HepG2 (cell line): Measurements from ENCODE around the gene GCHFR. TPM values are rescaled to one million over a fixed set of nuclear protein-coding genes. Genes with fewer than 3 reads are reported as not detected.

ENCODE experiments used
- ATAC-seq: fragments of 200-7000 bp; cut with Tn5 transposase; 3 replicates; pipeline ENCODE4 v1.9.1; 2020; ENCODE audit warnings: mild to moderate bottlenecking, moderate library complexity
- BruUV-seq: library from RNA; stranded (reverse); fragments of 400-500 nt; replicated peaks from 2 replicates; lab custom pipeline; 2021; lab: Mats Ljungman, UMichigan
- CTCF ChIA-PET: fragments of 300-600 bp; formaldehyde crosslinking; extraction: SDS; loops from one replicate; lab custom pipeline; 2021; ENCODE audit warnings: low total read pairs, inconsistent platforms, low intra/inter-chr PET ratio; lab: Yijun Ruan, JAX
- POLR2A ChIA-PET: fragments of 350-600 bp; sonication (Branson Sonifier 250); formaldehyde crosslinking; loops from one replicate; lab custom pipeline; 2020; ENCODE audit warnings: antibody characterized with exemption, inconsistent platforms; lab: Yijun Ruan, JAX
- DNase-seq: peaks from one replicate; pipeline ENCODE4 v3.0.0-alpha.2; 2015; ENCODE audit warnings: low spot score
- FAIRE-seq: peaks from 3 replicates; lab custom pipeline; 2011; peaks lifted over from hg19 to GRCh38; lab: Jason Lieb, UNC
- H2AFZ ChIP-seq: one replicate; pipeline ENCODE4 v1.6.1; 2011; ENCODE audit warnings: low read length, inconsistent platforms
- H3K27ac ChIP-seq: fragments of 300-600 bp; 3 replicates; pipeline ENCODE4 v1.8.0; 2011; ENCODE audit warnings: mixed run types, mild to moderate bottlenecking, mixed read lengths, low read length, inconsistent platforms; ENCODE audit not compliant: insufficient read depth; ENCODE audit errors: extremely low read length
- H3K27me3 ChIP-seq, 2 experiments: fragments of 200-600 bp in 1 of 2; 2 replicates in 1 of 2; 3 replicates in 1 of 2; pipeline versions ENCODE4 v1.6.0 to v1.8.0; 2011; ENCODE audit warnings: low read length in 2 of 2, mild to moderate bottlenecking in 2 of 2, moderate library complexity in 2 of 2, inconsistent platforms in 1 of 2; ENCODE audit not compliant: insufficient read depth in 2 of 2, control insufficient read depth in 1 of 2
- H3K36me3 ChIP-seq, 2 experiments: fragments of 200-600 bp in 1 of 2; replicated peaks in 1 of 2; 2 replicates in 1 of 2; 3 replicates in 1 of 2; pipeline versions ENCODE4 v1.5.1 to v1.8.0; 2011; ENCODE audit warnings: low read length in 2 of 2, inconsistent platforms in 1 of 2; ENCODE audit not compliant: insufficient read depth in 2 of 2, control insufficient read depth in 1 of 2
- H3K4me1 ChIP-seq: 2 replicates; pipeline ENCODE4 v1.5.1; 2012; ENCODE audit warnings: low read length, inconsistent platforms; ENCODE audit not compliant: insufficient read depth
- H3K4me2 ChIP-seq: 2 replicates; pipeline ENCODE4 v1.6.0; 2011; ENCODE audit warnings: low read depth, low read length, inconsistent platforms
- H3K4me3 ChIP-seq, 3 experiments: fragments of 200-600 bp in 1 of 3; sonication (generic), shearing (Covaris generic) in 1 of 3; replicated peaks in 1 of 3; 2 replicates each; pipeline ENCODE4 v1.5.1; 2011 to 2016; ENCODE audit warnings: low read length in 3 of 3, inconsistent platforms in 2 of 3, low read depth in 2 of 3, mild to moderate bottlenecking in 2 of 3, control low read depth in 1 of 3, mixed read lengths in 1 of 3; ENCODE audit not compliant: insufficient read depth in 1 of 3
- H3K79me2 ChIP-seq: one replicate; pipeline ENCODE4 v1.6.1; 2011; ENCODE audit warnings: low read length, inconsistent platforms; ENCODE audit not compliant: insufficient read depth
- H3K9ac ChIP-seq: 2 replicates; pipeline ENCODE4 v1.6.0; 2011; ENCODE audit warnings: mild to moderate bottlenecking, low read depth, low read length, inconsistent platforms; ENCODE audit not compliant: insufficient read depth
- H3K9me3 ChIP-seq: 2 replicates; pipeline ENCODE4 v1.5.1; 2012; ENCODE audit warnings: mild to moderate bottlenecking, low read length
- H4K20me1 ChIP-seq: 2 replicates; pipeline ENCODE4 v1.6.0; 2011; ENCODE audit warnings: inconsistent platforms, mild to moderate bottlenecking, low read length, moderate library complexity; ENCODE audit not compliant: insufficient read depth
- ARNTL ChIP-seq: sonication (generic); formaldehyde crosslinking; IDR thresholded peaks from 2 replicates; pipeline ENCODE4 v1.4.0; 2020; ENCODE audit warnings: mild to moderate bottlenecking, missing genetic modification reagents
- BRCA1 ChIP-seq: sonication (generic); formaldehyde crosslinking; IDR thresholded peaks from 2 replicates; pipeline ENCODE4 v1.4.0; 2020; ENCODE audit warnings: missing genetic modification reagents
- FOXC1 ChIP-seq: sonication (generic); formaldehyde crosslinking; IDR thresholded peaks from 2 replicates; pipeline ENCODE4 v1.8.0; 2022; ENCODE audit warnings: mild to moderate bottlenecking, missing genetic modification reagents, borderline replicate concordance
- FOXJ3 ChIP-seq: sonication (generic); formaldehyde crosslinking; IDR thresholded peaks from 2 replicates; pipeline ENCODE4 v1.4.0; 2020; ENCODE audit warnings: missing genetic modification reagents, mild to moderate bottlenecking, borderline replicate concordance
- NR2C2 ChIP-seq: sonication (generic); formaldehyde crosslinking; IDR thresholded peaks from 2 replicates; pipeline ENCODE4 v1.4.0; 2020; ENCODE audit warnings: missing genetic modification reagents, mild to moderate bottlenecking, moderate library complexity, borderline replicate concordance
- PAF1 ChIP-seq: IDR thresholded peaks from 2 replicates; pipeline ENCODE4 v1.6.1; 2016; ENCODE audit warnings: missing genetic modification reagents, missing compliant biosample characterization
- POLR2A ChIP-seq, 2 experiments: IDR thresholded peaks; 2 replicates each; pipeline ENCODE4 v1.6.1; 2011; ENCODE audit warnings: low read depth in 2 of 2, low read length in 2 of 2, mild to moderate bottlenecking in 1 of 2, moderate library complexity in 1 of 2; ENCODE audit not compliant: insufficient read depth in 1 of 2
- ZNF180 ChIP-seq: sonication (generic); formaldehyde crosslinking; IDR thresholded peaks from 2 replicates; pipeline ENCODE4 v1.4.0; 2020; ENCODE audit warnings: low read depth, missing genetic modification reagents, borderline replicate concordance
- ZNF713 ChIP-seq: sonication (generic); formaldehyde crosslinking; IDR thresholded peaks from 2 replicates; pipeline ENCODE4 v1.4.0; 2020; ENCODE audit warnings: mild to moderate bottlenecking, missing genetic modification reagents
- ZNF747 ChIP-seq: sonication (generic); formaldehyde crosslinking; IDR thresholded peaks from 2 replicates; pipeline ENCODE4 v1.8.1; 2023; ENCODE audit warnings: missing genetic modification reagents, mild to moderate bottlenecking, borderline replicate concordance
- ZNF766 ChIP-seq: sonication (generic); formaldehyde crosslinking; IDR thresholded peaks from 2 replicates; pipeline ENCODE4 v1.5.0; 2020; ENCODE audit warnings: missing genetic modification reagents, borderline replicate concordance
- WGBS: methylation state at CpG from one replicate; pipeline ENCODE4 v1.1.6; 2017; ENCODE audit warnings: low lambda C conversion rate; 5-methylcytosine and 5-hydroxymethylcytosine counted together
- in situ Hi-C: cut with HindIII; loops from 2 replicates; pipeline ENCODE4 v1.10.0; 2017; ENCODE audit warnings: low pct_unique_long_range_greater_than_20kb; ENCODE audit not compliant: extremely low pct_ligation_motif_present
- intact Hi-C: fragments of 100-400 bp; cut with micrococcal nuclease; formaldehyde crosslinking; loops from one replicate; pipeline ENCODE4 v1.10.0; 2022; ENCODE audit not compliant: unreplicated experiment
- polyA plus RNA-seq, 8 experiments: library from polyadenylated mRNA; depleted of rRNA in 3 of 8; stranded (reverse) in 7 of 8; unstranded in 1 of 8; fragments of >200 nt; fragmentation: Illumina TruSeq in 4 of 8; extraction: Trizol in 4 of 8; gene quantifications; 2 replicates each; pipeline versions ENCODE4 v1.2.1 to v1.2.3, GENCODE V29; 2011 to 2016; ENCODE audit warnings: low read depth in 4 of 8, missing spikeins in 1 of 8, mixed read lengths in 1 of 8; ENCODE audit not compliant: insufficient read depth in 1 of 8
- total RNA-seq, 5 experiments: library from RNA; depleted of rRNA; stranded (reverse); fragments of >200 nt; fragmentation: Illumina TruSeq; extraction: Trizol; gene quantifications; 2 replicates each; pipeline ENCODE4 v1.2.3, GENCODE V29; 2016; ENCODE audit warnings: low read depth in 1 of 5
- TF ChIP-seq, protein P1 (sequence below): sonication (generic); formaldehyde crosslinking; IDR thresholded peaks from 2 replicates; pipeline ENCODE4 v1.5.0; 2020; ENCODE audit warnings: mild to moderate bottlenecking, missing genetic modification reagents
- TF ChIP-seq, protein P2 (sequence below): sonication (generic); formaldehyde crosslinking; IDR thresholded peaks from 2 replicates; pipeline ENCODE4 v1.5.0; 2020; ENCODE audit warnings: missing genetic modification reagents
- TF ChIP-seq, protein P3 (sequence below): sonication (generic); formaldehyde crosslinking; IDR thresholded peaks from 2 replicates; pipeline ENCODE4 v1.4.0; 2020; ENCODE audit warnings: missing genetic modification reagents, borderline replicate concordance

GCHFR gene
- total and polyA plus RNA-seq, 2 of the 13 experiments (the other 11 are each of a cell fraction or from before 2014, with no cell fraction given) = 51.5 to 92.4 TPM

DNA sequence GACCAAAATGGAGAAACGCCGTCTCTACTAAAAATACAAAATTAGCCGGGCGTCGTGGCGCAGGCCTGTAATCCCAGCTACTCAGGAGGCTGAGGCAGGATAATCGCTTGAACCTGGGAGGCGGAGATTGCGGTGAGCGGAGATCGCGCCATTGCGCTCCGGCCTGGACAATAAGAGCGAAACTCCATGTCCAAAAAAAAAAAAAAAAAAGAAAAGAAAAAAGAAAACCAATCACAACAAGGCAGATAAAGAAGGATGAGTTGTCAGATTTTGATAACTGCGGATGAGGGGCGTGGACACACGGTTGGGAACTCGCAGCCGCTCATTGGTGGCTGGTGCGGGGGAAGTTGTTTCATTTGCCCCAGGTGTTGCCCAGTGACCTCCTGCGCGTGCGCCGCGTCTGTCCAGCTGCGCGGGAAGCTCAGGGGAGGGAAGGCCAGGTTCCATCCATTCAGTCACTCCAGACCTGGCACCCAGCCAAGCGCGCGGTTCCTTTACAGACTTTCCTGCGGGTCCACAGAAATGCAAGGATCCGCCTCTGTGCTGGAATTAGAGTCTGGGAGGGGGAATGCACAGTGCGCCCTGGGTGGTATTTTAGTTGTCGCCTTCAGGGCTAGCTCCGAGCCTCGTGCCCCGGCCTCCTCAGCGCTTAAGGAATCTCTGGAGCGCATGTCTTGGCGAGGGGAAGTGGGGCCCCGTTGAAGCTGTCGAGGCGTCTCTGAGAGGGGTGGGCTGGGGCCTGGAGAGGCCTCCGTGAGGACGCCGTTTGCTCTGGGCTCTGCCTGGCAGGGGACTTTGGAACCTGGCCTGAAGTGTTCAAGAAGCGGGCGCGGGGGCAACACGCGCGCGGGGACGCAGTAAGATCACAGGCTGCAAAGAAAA is 708 bp upstream of the GCHFR start (continued):
- no peak for TF ChIP-seq NR2C2
- TF ChIP-seq FOXC1 (CRISPR knock-in tag) = 0 out of 2 replicates have a peak, but pooled peaks have one; percentile 81
- TF ChIP-seq BRCA1 = peak; percentile 34; the same call in 1 of the 2 replicates

DNA sequence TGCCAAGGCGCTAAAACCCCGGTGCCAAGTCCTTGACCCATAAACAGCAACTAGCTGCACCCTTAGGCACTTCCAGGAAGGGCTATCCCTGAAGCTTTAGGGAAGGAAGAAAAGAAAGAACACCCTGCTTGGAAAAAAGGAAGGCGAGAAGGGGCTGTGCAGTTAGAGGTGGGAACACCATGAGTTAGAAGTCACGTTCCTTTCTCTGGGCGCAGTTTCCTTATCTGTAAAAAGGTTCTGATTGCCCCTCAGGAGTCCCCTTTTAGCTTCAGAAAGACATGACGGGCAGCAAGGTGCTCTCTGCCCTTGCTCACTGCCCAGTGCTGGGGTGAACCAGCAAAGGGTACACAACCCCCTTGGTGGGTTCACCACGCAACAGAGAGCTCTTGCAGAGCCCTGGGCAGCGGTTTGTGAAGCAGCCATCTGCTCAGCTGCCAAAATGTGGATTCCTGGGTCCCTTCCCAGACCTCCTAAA is 798 bp downstream of the GCHFR start:
- in situ Hi-C loops (no loop called here), intact Hi-C loops (loop anchor here (5.0 kb wide), 1 partner anchor 197 kb away; the partner anchor contains the start of genes CCDC32 and RPUSD2)
- WGBS = 3% methylated on average over 8 of the region's 8 CpGs
- Histone ChIP-seq H3K4me1 (peaks cover 49% of the 10 kb centered on the region), H3K4me2 (peak overlapping the region; percentile 83), H3K27me3 (no peaks in the 10 kb centered on the region), H3K27ac (peak overlapping the region; percentile 100), H3K4me3 (peak overlapping the region; percentile 74 to 81 (median 75)), H3K9ac (peak overlapping the region; percentile 89), H3K79me2 (peaks cover 11% of the 10 kb centered on the region), H3K9me3 (no peaks in the 10 kb centered on the region), H3K36me3 (peaks cover 3 to 16% of the 10 kb centered on the region in 2 experiments; a peak in 4 of 5 replicates), H2AFZ (no peak overlapping the region), H4K20me1 (no peaks in the 10 kb centered on the region)
- no TSS peak for BruUV-seq
- ATAC-seq (0 out of 3 replicates have a peak, but pooled peaks have one; percentile 1), DNase-seq (no peak), FAIRE-seq (no peak)
- ChIA-PET POLR2A (interaction anchor here (1.3 to 2.1 kb wide), 5 partner anchors 18 to 130 kb away, joined by 3 to 16 read pairs (median 6); partner anchors contain the start of genes RAD51 and VPS18), CTCF (interaction anchor here (1.7 kb wide), 1 partner anchor 18 kb away, joined by 4 read pairs; no protein-coding TSS in a partner anchor)
- TF ChIP-seq ZNF747 (CRISPR knock-in tag) = no peak
- TF ChIP-seq POLR2A (IDR thresholded peaks at IDR 0.05; ENCODE audit: insufficient read depth in 1 of 2, low read depth in 2 of 2, low read length in 2 of 2) = 0 out of 4 replicates have a peak, but pooled peaks of 1 of the 2 experiments have one; percentile 7
- TF ChIP-seq, protein P1, sequence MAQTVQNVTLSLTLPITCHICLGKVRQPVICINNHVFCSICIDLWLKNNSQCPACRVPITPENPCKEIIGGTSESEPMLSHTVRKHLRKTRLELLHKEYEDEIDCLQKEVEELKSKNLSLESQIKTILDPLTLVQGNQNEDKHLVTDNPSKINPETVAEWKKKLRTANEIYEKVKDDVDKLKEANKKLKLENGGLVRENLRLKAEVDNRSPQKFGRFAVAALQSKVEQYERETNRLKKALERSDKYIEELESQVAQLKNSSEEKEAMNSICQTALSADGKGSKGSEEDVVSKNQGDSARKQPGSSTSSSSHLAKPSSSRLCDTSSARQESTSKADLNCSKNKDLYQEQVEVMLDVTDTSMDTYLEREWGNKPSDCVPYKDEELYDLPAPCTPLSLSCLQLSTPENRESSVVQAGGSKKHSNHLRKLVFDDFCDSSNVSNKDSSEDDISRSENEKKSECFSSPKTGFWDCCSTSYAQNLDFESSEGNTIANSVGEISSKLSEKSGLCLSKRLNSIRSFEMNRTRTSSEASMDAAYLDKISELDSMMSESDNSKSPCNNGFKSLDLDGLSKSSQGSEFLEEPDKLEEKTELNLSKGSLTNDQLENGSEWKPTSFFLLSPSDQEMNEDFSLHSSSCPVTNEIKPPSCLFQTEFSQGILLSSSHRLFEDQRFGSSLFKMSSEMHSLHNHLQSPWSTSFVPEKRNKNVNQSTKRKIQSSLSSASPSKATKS (CRISPR knock-in tag) = 0 out of 2 replicates have a peak, but pooled peaks have one; percentile 3
- peak; percentile 6; the same call in 1 of the 2 replicates for TF ChIP-seq FOXJ3 (CRISPR knock-in tag)
- TF ChIP-seq ZNF766 = 0 out of 2 replicates have a peak, but pooled peaks have one; percentile 21
- no peak for TF ChIP-seq ZNF180
- no peak for TF ChIP-seq PAF1 (CRISPR knock-in tag)
- TF ChIP-seq, protein P2, sequence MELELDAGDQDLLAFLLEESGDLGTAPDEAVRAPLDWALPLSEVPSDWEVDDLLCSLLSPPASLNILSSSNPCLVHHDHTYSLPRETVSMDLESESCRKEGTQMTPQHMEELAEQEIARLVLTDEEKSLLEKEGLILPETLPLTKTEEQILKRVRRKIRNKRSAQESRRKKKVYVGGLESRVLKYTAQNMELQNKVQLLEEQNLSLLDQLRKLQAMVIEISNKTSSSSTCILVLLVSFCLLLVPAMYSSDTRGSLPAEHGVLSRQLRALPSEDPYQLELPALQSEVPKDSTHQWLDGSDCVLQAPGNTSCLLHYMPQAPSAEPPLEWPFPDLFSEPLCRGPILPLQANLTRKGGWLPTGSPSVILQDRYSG (CRISPR knock-in tag) = 0 out of 2 replicates have a peak, but pooled peaks have one; percentile 37
- TF ChIP-seq, protein P3, sequence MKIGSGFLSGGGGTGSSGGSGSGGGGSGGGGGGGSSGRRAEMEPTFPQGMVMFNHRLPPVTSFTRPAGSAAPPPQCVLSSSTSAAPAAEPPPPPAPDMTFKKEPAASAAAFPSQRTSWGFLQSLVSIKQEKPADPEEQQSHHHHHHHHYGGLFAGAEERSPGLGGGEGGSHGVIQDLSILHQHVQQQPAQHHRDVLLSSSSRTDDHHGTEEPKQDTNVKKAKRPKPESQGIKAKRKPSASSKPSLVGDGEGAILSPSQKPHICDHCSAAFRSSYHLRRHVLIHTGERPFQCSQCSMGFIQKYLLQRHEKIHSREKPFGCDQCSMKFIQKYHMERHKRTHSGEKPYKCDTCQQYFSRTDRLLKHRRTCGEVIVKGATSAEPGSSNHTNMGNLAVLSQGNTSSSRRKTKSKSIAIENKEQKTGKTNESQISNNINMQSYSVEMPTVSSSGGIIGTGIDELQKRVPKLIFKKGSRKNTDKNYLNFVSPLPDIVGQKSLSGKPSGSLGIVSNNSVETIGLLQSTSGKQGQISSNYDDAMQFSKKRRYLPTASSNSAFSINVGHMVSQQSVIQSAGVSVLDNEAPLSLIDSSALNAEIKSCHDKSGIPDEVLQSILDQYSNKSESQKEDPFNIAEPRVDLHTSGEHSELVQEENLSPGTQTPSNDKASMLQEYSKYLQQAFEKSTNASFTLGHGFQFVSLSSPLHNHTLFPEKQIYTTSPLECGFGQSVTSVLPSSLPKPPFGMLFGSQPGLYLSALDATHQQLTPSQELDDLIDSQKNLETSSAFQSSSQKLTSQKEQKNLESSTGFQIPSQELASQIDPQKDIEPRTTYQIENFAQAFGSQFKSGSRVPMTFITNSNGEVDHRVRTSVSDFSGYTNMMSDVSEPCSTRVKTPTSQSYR (CRISPR knock-in tag) = no peak
- no peak for TF ChIP-seq ARNTL
- TF ChIP-seq ZNF713 (CRISPR knock-in tag) = no peak
